HG03460 (cell line): ENCODE results near the gene ZNF689.

Source experiments
- ATAC-seq: cut with Tn5 transposase; IDR thresholded peaks from one replicate; pipeline ENCODE4 v1.9.1; 2021; ENCODE audit not compliant: unreplicated experiment

Gene ZNF689

DNA sequence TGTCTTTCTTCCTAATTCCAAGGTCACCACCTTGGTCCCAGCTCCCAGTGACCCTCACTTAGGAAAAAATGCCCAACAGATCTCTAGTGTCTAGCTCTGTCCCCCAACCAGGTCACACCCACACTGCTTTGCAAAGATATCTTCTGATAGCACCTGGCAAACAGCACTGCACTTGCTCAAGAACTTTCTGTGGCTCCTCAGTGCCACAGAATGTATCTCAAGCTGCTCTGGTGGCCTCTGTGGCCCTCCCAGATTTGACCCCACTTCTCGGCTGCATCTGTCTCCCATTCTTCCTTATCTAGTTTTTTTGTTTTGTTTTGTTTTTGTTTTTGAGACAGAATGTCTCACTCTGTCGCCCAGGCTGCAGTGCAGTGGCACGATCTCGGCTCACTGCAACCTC, 43.7 kb downstream of the ZNF689 start:
- no peak for ATAC-seq

DNA sequence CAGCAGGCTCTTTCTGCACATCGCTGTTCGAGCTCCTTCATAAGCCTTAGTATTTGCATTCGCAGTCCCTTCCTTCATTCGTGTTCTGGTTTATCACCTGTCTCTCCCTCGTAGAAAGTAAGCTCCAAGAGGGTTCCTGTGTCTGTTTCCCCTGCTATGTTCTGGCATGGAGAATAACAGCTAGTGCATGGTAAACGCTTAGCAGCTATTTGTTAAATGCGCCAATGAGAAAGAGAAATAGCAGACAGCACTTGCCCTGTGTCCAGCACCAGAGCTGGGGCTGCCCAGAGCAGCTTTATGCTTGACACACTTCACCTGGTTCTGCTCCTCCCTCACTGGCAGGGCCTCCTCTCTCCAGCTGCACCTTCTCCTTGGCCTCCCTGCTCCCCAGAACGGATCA, 44.2 kb downstream of the ZNF689 start:
- no peak for ATAC-seq

GRCh38 chr16:30565526-30565925, 44.7 kb downstream of the ZNF689 start:
- no peak for ATAC-seq

DNA sequence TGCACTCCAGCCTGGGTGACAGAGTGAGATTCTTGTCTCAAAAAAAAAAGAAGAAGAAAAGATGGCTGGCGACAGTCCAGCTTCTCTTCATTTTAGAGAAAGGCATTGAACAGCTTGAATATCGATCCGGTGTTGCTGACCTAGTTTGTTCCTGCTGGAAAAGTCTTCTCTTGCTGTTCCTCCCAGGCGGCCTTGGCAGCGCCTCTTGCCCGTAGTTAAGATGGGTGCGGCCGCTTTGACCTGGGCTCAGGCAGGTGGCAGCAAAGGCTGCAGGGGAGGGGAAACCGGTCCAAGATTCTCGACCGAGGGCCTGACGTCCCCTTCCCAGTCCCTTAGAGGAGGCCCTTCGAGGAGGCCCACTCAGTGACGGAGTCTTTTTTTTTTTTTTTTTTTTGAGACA, 48.2 kb downstream of the ZNF689 start:
- ATAC-seq = no peak

- no peak for ATAC-seq
Observed at GRCh38 chr16:30561089-30561816, 48.9 kb downstream of the ZNF689 start.

- ATAC-seq = no peak
Observed at GRCh38 chr16:30559690-30560089, 50.5 kb downstream of the ZNF689 start.

DNA sequence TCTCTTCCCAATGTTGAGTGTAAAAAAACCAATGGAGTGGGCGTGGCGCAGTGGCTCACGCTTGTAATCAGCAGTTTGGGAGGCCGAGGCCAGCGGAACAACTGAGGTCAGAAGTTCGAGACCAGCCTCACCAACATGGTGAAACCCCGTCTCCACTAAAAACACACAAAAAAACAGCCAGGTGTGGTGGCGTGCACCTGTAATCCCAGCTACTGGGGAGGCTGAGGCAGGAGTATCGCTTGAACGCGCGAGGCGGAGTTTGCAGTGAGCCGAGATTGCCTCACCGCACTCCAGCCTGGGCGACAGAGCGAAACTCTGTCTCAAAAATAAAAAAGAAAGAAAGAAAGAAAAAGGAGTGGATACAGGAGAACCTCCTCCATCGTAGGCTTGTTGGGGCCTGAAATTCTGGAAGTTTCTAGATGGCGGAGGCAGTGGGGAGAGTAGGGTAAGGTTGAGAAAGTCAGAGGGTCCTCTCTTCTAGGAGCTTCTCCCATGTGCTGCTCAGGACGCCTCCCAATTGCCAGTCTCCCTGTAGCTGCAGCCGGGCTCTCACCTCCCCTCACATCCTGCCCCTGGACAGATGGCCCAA, 51.3 kb downstream of the ZNF689 start:
- no peak for ATAC-seq

DNA sequence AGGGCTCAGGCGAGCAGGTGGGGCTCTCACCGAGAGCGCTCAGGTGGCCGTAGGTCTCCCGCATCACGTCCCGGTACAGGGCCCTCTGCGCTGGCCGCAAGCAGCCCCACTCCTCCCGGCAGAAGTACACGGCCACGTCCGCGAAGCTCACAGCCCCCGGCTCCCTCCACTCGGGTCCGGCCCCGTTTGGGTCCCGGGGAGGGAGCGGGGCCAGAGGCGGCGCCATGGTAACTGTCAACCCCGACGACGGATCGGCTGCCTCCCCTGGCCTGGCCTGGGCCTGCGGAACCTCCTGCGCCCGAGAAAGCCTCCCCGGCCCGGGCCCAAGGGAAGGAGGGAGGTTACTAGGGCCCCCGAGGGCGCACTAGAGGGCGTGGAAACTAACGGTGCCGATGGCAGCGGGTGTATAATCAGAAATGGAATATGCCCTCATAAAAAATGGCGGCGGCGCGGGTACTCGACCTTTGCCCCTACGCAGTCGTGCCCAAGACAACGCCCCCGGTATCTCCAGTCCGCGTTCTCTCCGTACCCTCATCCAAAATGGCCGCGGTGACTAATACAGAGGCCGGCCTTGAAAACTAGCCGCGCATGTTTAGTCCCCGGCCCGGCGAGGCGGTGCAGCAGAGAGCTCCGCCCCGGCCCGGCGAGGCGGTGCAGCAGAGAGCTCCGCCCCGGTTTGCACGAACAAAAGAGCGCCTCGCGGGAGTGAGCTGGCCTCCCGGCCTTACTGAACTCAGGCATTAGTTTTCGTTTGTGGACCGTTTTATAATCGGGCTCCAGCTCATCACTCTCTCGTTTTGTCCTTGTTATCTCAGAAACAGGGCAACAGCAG, 52.0 kb downstream of the ZNF689 start, which contains the start of gene ZNF764:
TSS of gene ZNF764 (minus strand) at position 418 of the 832 bp plus-strand sequence. CDS start at position 226, 192 bp downstream.
- peak; percentile 86 for ATAC-seq

- ATAC-seq = peak; percentile 18
Observed at GRCh38 chr16:30557707-30557956, 52.6 kb downstream of the ZNF689 start.

DNA sequence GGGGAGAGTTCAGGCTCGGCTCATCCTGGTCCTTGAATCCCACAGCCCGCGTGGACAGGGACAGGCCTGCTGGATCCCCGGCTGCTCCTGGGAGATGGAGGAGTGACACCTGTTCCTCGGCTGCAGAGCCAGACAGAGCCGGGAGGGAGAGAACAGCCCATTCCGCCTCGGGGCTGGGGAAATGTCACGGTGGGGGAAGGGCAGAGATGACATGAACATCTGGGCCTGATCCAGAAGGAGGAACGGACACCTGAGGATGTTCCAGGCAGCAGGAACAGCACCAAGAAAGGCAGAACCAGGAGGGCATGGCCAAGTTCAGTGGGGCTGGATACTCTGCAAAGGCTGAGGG, 54.1 kb downstream of the ZNF689 start:
- ATAC-seq = no peak

GRCh38 chr16:30555315-30556124, 54.7 kb downstream of the ZNF689 start:
- ATAC-seq = no peak

DNA sequence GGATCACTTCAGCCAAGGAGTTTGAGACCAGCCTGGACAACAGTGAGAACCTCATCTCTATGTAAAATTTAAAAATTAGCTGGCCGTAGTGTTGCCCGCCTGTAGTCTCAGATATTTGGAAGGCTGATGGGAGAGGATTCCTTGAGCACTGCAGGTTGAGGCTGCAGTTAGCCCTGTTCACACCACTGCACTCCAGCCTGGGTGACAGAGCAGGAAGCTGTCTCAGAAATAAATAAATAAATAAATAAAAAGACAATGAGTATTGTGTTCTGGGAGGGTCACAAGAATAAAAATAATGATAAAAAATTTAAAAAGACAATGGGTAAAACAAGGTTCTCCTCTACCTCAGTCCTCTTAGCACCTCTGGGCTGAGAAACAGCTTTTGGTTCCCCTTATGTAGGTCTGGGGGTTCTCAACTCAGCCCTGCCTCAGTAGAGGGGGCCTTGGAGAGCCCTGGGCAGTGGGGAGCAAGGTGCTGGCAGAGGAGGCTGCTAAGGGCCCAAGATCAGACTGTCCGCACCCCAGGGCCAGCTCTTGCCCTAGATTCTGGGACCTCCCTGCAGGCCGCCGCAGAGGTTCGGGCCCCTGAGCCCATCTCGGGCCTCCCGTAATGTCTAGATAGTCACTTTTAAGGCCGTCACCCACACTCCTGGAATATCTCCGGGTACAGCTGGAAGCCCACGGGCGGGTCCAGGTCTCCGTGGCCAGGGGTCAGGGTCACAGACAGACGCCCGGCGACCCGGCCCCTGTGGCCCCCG, 55.5 kb downstream of the ZNF689 start:
- no peak for ATAC-seq

- no peak for ATAC-seq
Observed at GRCh38 chr16:30553393-30553899, 56.7 kb downstream of the ZNF689 start.

GRCh38 chr16:30552956-30553355, 57.2 kb downstream of the ZNF689 start:
- ATAC-seq = no peak
